B cell (primary cell): ENCODE data around the gene SEMA7A.

Source experiments
- CTCF ChIP-seq: fragments of 200-600 bp; IDR thresholded peaks from one replicate; pipeline ENCODE4 v1.8.0; 2022; ENCODE audit warnings: antibody characterized with exemption, mild to moderate bottlenecking
- EZH2 ChIP-seq: IDR thresholded peaks from 2 replicates; pipeline ENCODE4 v1.6.1; 2012; ENCODE audit warnings: borderline replicate concordance, low read depth, mild to moderate bottlenecking, moderate library complexity, low read length; ENCODE audit not compliant: insufficient read depth, poor library complexity, severe bottlenecking

- TF ChIP-seq CTCF (no peak), EZH2 (no peak)
Measured at GRCh38 chr15:74461847-74462511, 28.2 kb upstream of the SEMA7A start.
